PC-3 (cell line): Measurements from ENCODE around the gene AUTS2. TPM values are rescaled to one million over a fixed set of nuclear protein-coding genes. Genes with fewer than 3 reads are reported as not detected.

ENCODE experiments used
- ATAC-seq: fragments of 200-7000 bp; cut with Tn5 transposase; 2 replicates; pipeline ENCODE4 v1.9.1; 2020; ENCODE audit warnings: mild to moderate bottlenecking, moderate library complexity
- BruUV-seq: library from RNA; stranded (reverse); fragments of 400-500 nt; replicated peaks from 2 replicates; lab custom pipeline; 2021; lab: Mats Ljungman, UMichigan
- CTCF ChIA-PET: fragments of 300-600 bp; sonication (Branson Sonifier 250); formaldehyde crosslinking; loops from one replicate; lab custom pipeline; 2022; ENCODE audit warnings: antibody characterized with exemption; lab: Charles Lee
- POLR2A ChIA-PET: fragments of 300-600 bp; sonication (Branson Sonifier 250); formaldehyde crosslinking; loops from one replicate; lab custom pipeline; 2022; ENCODE audit warnings: antibody characterized with exemption; ENCODE audit not compliant: unreplicated experiment; lab: Charles Lee
- DNase-seq: peaks from one replicate; pipeline ENCODE4 v3.0.0-alpha.2; 2015
- H2AFZ ChIP-seq: fragments of 300-600 bp; sonication (generic); 2 replicates; pipeline ENCODE4 v1.6.0; 2016; ENCODE audit warnings: antibody characterized with exemption, low read length
- H3F3A ChIP-seq: fragments of 300-600 bp; sonication (generic); one replicate; pipeline ENCODE4 v1.6.0; 2017; ENCODE audit warnings: antibody characterized with exemption, low read length, control low read depth, mild to moderate bottlenecking; ENCODE audit not compliant: unreplicated experiment
- H3K27ac ChIP-seq: fragments of 300-600 bp; sonication (generic); 2 replicates; pipeline ENCODE4 v1.5.1; 2016; ENCODE audit warnings: mild to moderate bottlenecking, low read length
- H3K27me3 ChIP-seq: fragments of 300-600 bp; sonication (generic); 2 replicates; pipeline ENCODE4 v1.6.1; 2016; ENCODE audit warnings: low read length, mixed read lengths
- H3K36me3 ChIP-seq: fragments of 300-600 bp; sonication (generic); 2 replicates; pipeline ENCODE4 v1.6.1; 2016; ENCODE audit warnings: low read depth, mixed run types, low read length, mixed read lengths
- H3K4me1 ChIP-seq: fragments of 300-600 bp; sonication (generic); 2 replicates; pipeline ENCODE4 v1.5.1; 2016; ENCODE audit warnings: low read length; ENCODE audit not compliant: insufficient read depth
- H3K4me2 ChIP-seq: fragments of 300-600 bp; sonication (generic); 2 replicates; pipeline ENCODE4 v1.6.0; 2016; ENCODE audit warnings: low read length
- H3K4me3 ChIP-seq: fragments of 300-600 bp; sonication (generic); 2 replicates; pipeline ENCODE4 v1.5.1; 2016; ENCODE audit warnings: mild to moderate bottlenecking, low read length, mixed read lengths
- H3K79me2 ChIP-seq: fragments of 300-600 bp; sonication (generic); 2 replicates; pipeline ENCODE4 v1.6.1; 2017; ENCODE audit warnings: low read length, mixed read lengths
- H3K9ac ChIP-seq: fragments of 300-600 bp; sonication (generic); 2 replicates; pipeline ENCODE4 v1.6.0; 2016; ENCODE audit warnings: mild to moderate bottlenecking, low read length
- H3K9me2 ChIP-seq: fragments of 300-600 bp; sonication (generic); replicated peaks from 2 replicates; pipeline ENCODE4 v1.6.1; 2016; ENCODE audit warnings: mixed run types, low read length, mixed read lengths
- H3K9me3 ChIP-seq: fragments of 300-600 bp; sonication (generic); 2 replicates; pipeline ENCODE4 v1.6.1; 2016; ENCODE audit warnings: low read length, mixed read lengths
- H4K20me1 ChIP-seq: fragments of 300-600 bp; sonication (generic); 2 replicates; pipeline ENCODE4 v1.6.1; 2016; ENCODE audit warnings: low read length, mixed read lengths
- CTCF ChIP-seq: fragments of 300-600 bp; sonication (generic); conservative IDR thresholded peaks from 2 replicates; pipeline ENCODE4 v1.5.1; 2017; ENCODE audit warnings: antibody characterized with exemption, low read depth, mild to moderate bottlenecking, low read length
- EZH2 ChIP-seq: fragments of 300-600 bp; sonication (generic); IDR thresholded peaks from one replicate; pipeline ENCODE4 v1.6.1; 2017; ENCODE audit warnings: antibody characterized with exemption, mild to moderate bottlenecking, low read length; ENCODE audit not compliant: unreplicated experiment
- EZH2phosphoT487 ChIP-seq: fragments of 300-600 bp; sonication (generic); IDR thresholded peaks from 2 replicates; pipeline ENCODE4 v1.6.1; 2018; ENCODE audit warnings: mild to moderate bottlenecking, antibody characterized with exemption, low read length, borderline replicate concordance
- intact Hi-C: fragments of 100-400 bp; cut with micrococcal nuclease; formaldehyde crosslinking; loops from 2 replicates; pipeline ENCODE4 v1.9.0; 2023
- total RNA-seq: library from RNA; depleted of rRNA; stranded (reverse); fragments of >200 nt; gene quantifications from 2 replicates; pipeline ENCODE4 v1.2.3, GENCODE V29; 2014

AUTS2 gene
- total RNA-seq, 1 experiment from 2014 or later: not detected

- H3K9me3 ChIP-seq: no peaks in the 10 kb centered on the region
- no peaks in the 10 kb centered on the region for H3K4me1 ChIP-seq
- H2AFZ ChIP-seq: no peak overlapping the region
- H3K79me2 ChIP-seq: no peaks in the 10 kb centered on the region
- CTCF ChIA-PET: no interaction called here
- POLR2A ChIA-PET: no interaction called here
- intact Hi-C loops: no loop called here
- TF ChIP-seq EZH2: no peak
- no peak for TF ChIP-seq CTCF
- TF ChIP-seq EZH2phosphoT487: no peak
- BruUV-seq: no TSS peak
- H3K36me3 ChIP-seq: no peaks in the 10 kb centered on the region
- H3F3A ChIP-seq: no peaks in the 10 kb centered on the region
- no peaks in the 10 kb centered on the region for H4K20me1 ChIP-seq
- H3K27me3 ChIP-seq: no peaks in the 10 kb centered on the region
- no peak overlapping the region for H3K4me3 ChIP-seq
- no peaks in the 10 kb centered on the region for H3K9me2 ChIP-seq
- ATAC-seq (no peak), DNase-seq (no peak)
- H3K4me2 ChIP-seq: no peak overlapping the region
- H3K9ac ChIP-seq: no peak overlapping the region
- no peak overlapping the region for H3K27ac ChIP-seq
Measured at GRCh38 chr7:70836279-70836678, 1238.0 kb downstream of the AUTS2 start.

- Histone ChIP-seq H3K27ac (no peak overlapping the region), H3K36me3 (no peaks in the 10 kb centered on the region), H3F3A (no peaks in the 10 kb centered on the region), H2AFZ (no peak overlapping the region), H3K9ac (no peak overlapping the region), H3K79me2 (no peaks in the 10 kb centered on the region), H3K9me2 (no peaks in the 10 kb centered on the region), H3K9me3 (no peaks in the 10 kb centered on the region), H3K27me3 (no peaks in the 10 kb centered on the region), H3K4me1 (no peaks in the 10 kb centered on the region), H3K4me2 (no peak overlapping the region), H3K4me3 (no peak overlapping the region), H4K20me1 (no peaks in the 10 kb centered on the region)
- ATAC-seq: no peak
- DNase-seq: no peak
- BruUV-seq: no TSS peak
- ChIA-PET CTCF (no interaction called here), POLR2A (no interaction called here)
- TF ChIP-seq EZH2 (no peak), EZH2phosphoT487 (no peak), CTCF (no peak)
- intact Hi-C loops: no loop called here
Measured at GRCh38 chr7:70836946-70837345, 1238.7 kb downstream of the AUTS2 start.

GRCh38 chr7:70837589-70837988 lies 1239.3 kb downstream of the AUTS2 start:
- ATAC-seq: no peak
- no peak for TF ChIP-seq EZH2
- TF ChIP-seq CTCF: no peak
- TF ChIP-seq EZH2phosphoT487: no peak
- ChIA-PET POLR2A (no interaction called here), CTCF (no interaction called here)
- intact Hi-C loops: no loop called here
- Histone ChIP-seq H3K4me3 (no peak overlapping the region), H4K20me1 (no peaks in the 10 kb centered on the region), H3K4me2 (no peak overlapping the region), H3K27ac (no peak overlapping the region), H3K79me2 (no peaks in the 10 kb centered on the region), H3K4me1 (no peaks in the 10 kb centered on the region), H2AFZ (no peak overlapping the region), H3K9me2 (no peaks in the 10 kb centered on the region), H3F3A (no peaks in the 10 kb centered on the region), H3K9ac (no peak overlapping the region), H3K9me3 (no peaks in the 10 kb centered on the region), H3K27me3 (no peaks in the 10 kb centered on the region), H3K36me3 (no peaks in the 10 kb centered on the region)
- no peak for DNase-seq
- no TSS peak for BruUV-seq
